ENCODE data around the gene CLDN1.

GRCh38 chr3:190320594-190321362, 1.5 kb downstream of the CLDN1 start:
- TF ChIP-seq CTCF (IDR thresholded peaks at IDR 0.05) = no peak
- TF ChIP-seq EP300 (IDR thresholded peaks at IDR 0.05; ENCODE audit: low read depth) = no peak

Data from transverse colon (tissue), 3 donors.